Type B pancreatic cell (in vitro differentiated cells): ENCODE results near the gene HIP1. TPM values are rescaled to one million over a fixed set of nuclear protein-coding genes. Genes with fewer than 3 reads are reported as not detected.
A peak's percentile ranks its signal among the peaks of the same experiment; 100 is the strongest.

Source experiments
- DNase-seq: peaks from one replicate; pipeline ENCODE4 v3.0.0; 2021; ENCODE audit warnings: mixed read lengths; ENCODE audit not compliant: unreplicated experiment; ENCODE audit errors: extremely low spot score
- H3K27ac Mint-ChIP-seq: 2 replicates; pipeline ENCODE4 v1.8.0; 2021; ENCODE audit warnings: mild to moderate bottlenecking, mixed read lengths
- H3K27me3 Mint-ChIP-seq: 2 replicates; pipeline ENCODE4 v1.8.0; 2021; ENCODE audit warnings: mixed read lengths
- H3K36me3 Mint-ChIP-seq: 2 replicates; pipeline ENCODE4 v1.8.0; 2021; ENCODE audit warnings: mixed read lengths
- H3K4me1 Mint-ChIP-seq: one replicate; pipeline ENCODE4 v1.8.0; 2021; ENCODE audit warnings: mixed read lengths; ENCODE audit not compliant: unreplicated experiment
- H3K4me3 Mint-ChIP-seq: 2 replicates; pipeline ENCODE4 v1.8.0; 2021; ENCODE audit warnings: mild to moderate bottlenecking, mixed read lengths
- H3K9me3 Mint-ChIP-seq: 2 replicates; pipeline ENCODE4 v1.8.0; 2021; ENCODE audit warnings: mixed read lengths
- CTCF ChIP-seq: fragments of 200-600 bp; sonication (generic); conservative IDR thresholded peaks from 2 replicates; pipeline ENCODE4 v1.5.0; 2021; ENCODE audit warnings: antibody characterized with exemption, mild to moderate bottlenecking
- total RNA-seq: library from RNA; stranded (reverse); gene quantifications from 2 replicates; pipeline ENCODE4 v1.2.1, GENCODE V29; 2021; ENCODE audit warnings: low replicate concordance

Gene HIP1
- total RNA-seq, 1 donor from 2014 or later, result 33.8 TPM

- peaks cover 6% of the 10 kb centered on the region for H3K36me3 Mint-ChIP-seq
- no peaks in the 10 kb centered on the region for H3K27me3 Mint-ChIP-seq
- no peak for DNase-seq
- no peak for TF ChIP-seq CTCF
- no peak overlapping the region for H3K4me3 Mint-ChIP-seq
- no peaks in the 10 kb centered on the region for H3K4me1 Mint-ChIP-seq
- no peaks in the 10 kb centered on the region for H3K9me3 Mint-ChIP-seq
- no peak overlapping the region for H3K27ac Mint-ChIP-seq
These were observed 183.0 kb downstream of the HIP1 start for GRCh38 chr7:75555736-75556135.

- no peak for DNase-seq
- H3K4me3 Mint-ChIP-seq, result no peak overlapping the region
- no peaks in the 10 kb centered on the region for H3K27me3 Mint-ChIP-seq
- TF ChIP-seq CTCF, result no peak
- H3K27ac Mint-ChIP-seq, result no peak overlapping the region
- H3K36me3 Mint-ChIP-seq, result peaks cover 15% of the 10 kb centered on the region
- no peaks in the 10 kb centered on the region for H3K9me3 Mint-ChIP-seq
- no peaks in the 10 kb centered on the region for H3K4me1 Mint-ChIP-seq
These were observed 192.3 kb downstream of the HIP1 start for GRCh38 chr7:75546237-75547015.

GRCh38 chr7:75537731-75538130 lies 201.0 kb downstream of the HIP1 start:
- Mint-ChIP-seq H3K27ac (no peak overlapping the region), H3K4me1 (no peaks in the 10 kb centered on the region), H3K4me3 (no peak overlapping the region), H3K36me3 (peaks cover under 1% of the 10 kb centered on the region), H3K27me3 (no peaks in the 10 kb centered on the region), H3K9me3 (no peaks in the 10 kb centered on the region)
- no peak for DNase-seq
- no peak for TF ChIP-seq CTCF

- no peak for TF ChIP-seq CTCF
- H3K9me3 Mint-ChIP-seq, result no peaks in the 10 kb centered on the region
- no peak overlapping the region for H3K4me3 Mint-ChIP-seq
- H3K4me1 Mint-ChIP-seq, result no peaks in the 10 kb centered on the region
- no peaks in the 10 kb centered on the region for H3K27me3 Mint-ChIP-seq
- H3K36me3 Mint-ChIP-seq, result no peaks in the 10 kb centered on the region
- peak; percentile 37 for DNase-seq
- no peak overlapping the region for H3K27ac Mint-ChIP-seq
These were observed 201.7 kb downstream of the HIP1 start for GRCh38 chr7:75536940-75537538.

- DNase-seq, result peak; percentile 24
- Mint-ChIP-seq H3K9me3 (no peaks in the 10 kb centered on the region), H3K27ac (no peak overlapping the region), H3K27me3 (no peaks in the 10 kb centered on the region), H3K4me3 (no peak overlapping the region), H3K4me1 (no peaks in the 10 kb centered on the region), H3K36me3 (no peaks in the 10 kb centered on the region)
- TF ChIP-seq CTCF, result no peak
These were observed 202.2 kb downstream of the HIP1 start for GRCh38 chr7:75536491-75536890.
